Measurements from ENCODE around the gene IGF2BP3.
A peak's percentile ranks its signal among the peaks of the same experiment; 100 is the strongest.
"Not testable (repeated sequence)": the region's sequence is repeated elsewhere in the genome, so short reads cannot be mapped to it uniquely, and the experiment has no call there.

The IGF2BP3 gene

GRCh38 chr7:23470330-23471105, at the start of gene IGF2BP3:
IGF2BP3 (minus strand) TSS chr7:23470491; CDS start chr7:23470110, 381 bp downstream.
- H3K4me1 ChIP-seq (ENCODE audit: insufficient read depth, low read length) = peaks cover 4% of the 10 kb centered on the region
- peak within 1 kb of the TSS; percentile 95 for H3K9ac ChIP-seq (ENCODE audit: low read depth, low read length)
- no peaks in the 10 kb centered on the region for H3K9me3 ChIP-seq (ENCODE audit: control insufficient read depth, insufficient read depth, low read length)
- H3K36me3 ChIP-seq (ENCODE audit: insufficient read depth, low read length) = no peaks in the 10 kb centered on the region

GRCh38 chr7:23514755-23515154, 44.5 kb upstream of the IGF2BP3 start:
- no peak overlapping the region for H3K9ac ChIP-seq (ENCODE audit: low read depth, low read length)
- H3K4me1 ChIP-seq (ENCODE audit: insufficient read depth, low read length) = no peaks in the 10 kb centered on the region
- H3K9me3 ChIP-seq (ENCODE audit: control insufficient read depth, insufficient read depth, low read length) = no peaks in the 10 kb centered on the region
- peaks cover 53% of the 10 kb centered on the region for H3K36me3 ChIP-seq (ENCODE audit: insufficient read depth, low read length)

GRCh38 chr7:23513746-23514145, 43.5 kb upstream of the IGF2BP3 start:
- H3K36me3 ChIP-seq (ENCODE audit: insufficient read depth, low read length) = peaks cover 51% of the 10 kb centered on the region
- H3K9ac ChIP-seq (ENCODE audit: low read depth, low read length); H3K9me3 ChIP-seq (ENCODE audit: control insufficient read depth, insufficient read depth, low read length); H3K4me1 ChIP-seq (ENCODE audit: insufficient read depth, low read length): not testable (repeated sequence)

- no peaks in the 10 kb centered on the region for H3K9me3 ChIP-seq (ENCODE audit: control insufficient read depth, insufficient read depth, low read length)
- no peaks in the 10 kb centered on the region for H3K4me1 ChIP-seq (ENCODE audit: insufficient read depth, low read length)
- H3K36me3 ChIP-seq (ENCODE audit: insufficient read depth, low read length) = no peaks in the 10 kb centered on the region
- H3K9ac ChIP-seq (ENCODE audit: low read depth, low read length) = no peak overlapping the region
Observed at GRCh38 chr7:23494009-23494408, 23.7 kb upstream of the IGF2BP3 start.

- Histone ChIP-seq H3K36me3 (ENCODE audit: insufficient read depth, low read length) (no peaks in the 10 kb centered on the region), H3K9me3 (ENCODE audit: control insufficient read depth, insufficient read depth, low read length) (no peaks in the 10 kb centered on the region), H3K9ac (ENCODE audit: low read depth, low read length) (no peak overlapping the region), H3K4me1 (ENCODE audit: insufficient read depth, low read length) (no peaks in the 10 kb centered on the region)
Observed at GRCh38 chr7:23491502-23491901, 21.2 kb upstream of the IGF2BP3 start.

- Histone ChIP-seq H3K9me3 (ENCODE audit: control insufficient read depth, insufficient read depth, low read length) (no peaks in the 10 kb centered on the region), H3K9ac (ENCODE audit: low read depth, low read length) (no peak overlapping the region), H3K4me1 (ENCODE audit: insufficient read depth, low read length) (0 out of 2 replicates have a peak, but pooled peaks cover 3% of the 10 kb centered on the region), H3K36me3 (ENCODE audit: insufficient read depth, low read length) (no peaks in the 10 kb centered on the region)
Observed at GRCh38 chr7:23490357-23491135, 20.3 kb upstream of the IGF2BP3 start.

- not testable (repeated sequence) for H3K4me1 ChIP-seq (ENCODE audit: insufficient read depth, low read length); H3K36me3 ChIP-seq (ENCODE audit: insufficient read depth, low read length); H3K9me3 ChIP-seq (ENCODE audit: control insufficient read depth, insufficient read depth, low read length); H3K9ac ChIP-seq (ENCODE audit: low read depth, low read length)
Observed at GRCh38 chr7:23488714-23489113, 18.4 kb upstream of the IGF2BP3 start.

GRCh38 chr7:23487670-23488069, 17.4 kb upstream of the IGF2BP3 start:
- H3K36me3 ChIP-seq (ENCODE audit: insufficient read depth, low read length) = no peaks in the 10 kb centered on the region
- H3K9me3 ChIP-seq (ENCODE audit: control insufficient read depth, insufficient read depth, low read length) = no peaks in the 10 kb centered on the region
- no peak overlapping the region for H3K9ac ChIP-seq (ENCODE audit: low read depth, low read length)
- H3K4me1 ChIP-seq (ENCODE audit: insufficient read depth, low read length) = 0 out of 2 replicates have a peak, but pooled peaks cover 3% of the 10 kb centered on the region

GRCh38 chr7:23486002-23486773, 15.9 kb upstream of the IGF2BP3 start:
- Histone ChIP-seq H3K36me3 (ENCODE audit: insufficient read depth, low read length) (no peaks in the 10 kb centered on the region), H3K9ac (ENCODE audit: low read depth, low read length) (no peak overlapping the region), H3K9me3 (ENCODE audit: control insufficient read depth, insufficient read depth, low read length) (no peaks in the 10 kb centered on the region), H3K4me1 (ENCODE audit: insufficient read depth, low read length) (0 out of 2 replicates have a peak, but pooled peaks cover 3% of the 10 kb centered on the region)

- 0 out of 2 replicates have a peak, but pooled peaks cover 3% of the 10 kb centered on the region for H3K4me1 ChIP-seq (ENCODE audit: insufficient read depth, low read length)
Observed at GRCh38 chr7:23482686-23483085, 12.4 kb upstream of the IGF2BP3 start.

GRCh38 chr7:23477962-23478866, 7.9 kb upstream of the IGF2BP3 start:
- Histone ChIP-seq H3K9me3 (ENCODE audit: control insufficient read depth, insufficient read depth, low read length) (no peaks in the 10 kb centered on the region), H3K9ac (ENCODE audit: low read depth, low read length) (no peak overlapping the region), H3K36me3 (ENCODE audit: insufficient read depth, low read length) (no peaks in the 10 kb centered on the region), H3K4me1 (ENCODE audit: insufficient read depth, low read length) (peaks cover 4% of the 10 kb centered on the region; the same call in 1 of the 2 replicates)

More at GRCh38 chr7:23482686-23483085, 12.4 kb upstream of the IGF2BP3 start:
- H3K9me3 ChIP-seq (ENCODE audit: control insufficient read depth, insufficient read depth, low read length) = no peaks in the 10 kb centered on the region
- H3K9ac ChIP-seq (ENCODE audit: low read depth, low read length) = no peak overlapping the region
- no peaks in the 10 kb centered on the region for H3K36me3 ChIP-seq (ENCODE audit: insufficient read depth, low read length)

- H3K4me1 ChIP-seq (ENCODE audit: insufficient read depth, low read length) = peaks cover 4% of the 10 kb centered on the region; the same call in 1 of the 2 replicates
- H3K9ac ChIP-seq (ENCODE audit: low read depth, low read length) = no peak overlapping the region
- no peaks in the 10 kb centered on the region for H3K9me3 ChIP-seq (ENCODE audit: control insufficient read depth, insufficient read depth, low read length)
- no peaks in the 10 kb centered on the region for H3K36me3 ChIP-seq (ENCODE audit: insufficient read depth, low read length)
Observed at GRCh38 chr7:23477157-23477499, 6.8 kb upstream of the IGF2BP3 start.

- peak overlapping the region; percentile 34 for H3K9ac ChIP-seq (ENCODE audit: low read depth, low read length)
- no peaks in the 10 kb centered on the region for H3K36me3 ChIP-seq (ENCODE audit: insufficient read depth, low read length)
- peaks cover 4% of the 10 kb centered on the region; the same call in 1 of the 2 replicates for H3K4me1 ChIP-seq (ENCODE audit: insufficient read depth, low read length)
- H3K9me3 ChIP-seq (ENCODE audit: control insufficient read depth, insufficient read depth, low read length) = no peaks in the 10 kb centered on the region
Observed at GRCh38 chr7:23476286-23477156, 6.2 kb upstream of the IGF2BP3 start.

Data from ES-I3 (cell line).